Ovary (tissue), 9 donors: ENCODE results near the gene ARGFX. TPM values are rescaled to one million over a fixed set of nuclear protein-coding genes. Genes with fewer than 3 reads are reported as not detected.
"Not testable (repeated sequence)": the region's sequence is repeated elsewhere in the genome, so short reads cannot be mapped to it uniquely, and the experiment has no call there.

Experiments used
- DNase-seq, 5 donors: peaks; one replicate each; pipeline ENCODE4 v3.0.0-alpha.2; 2019 to 2020
- H3K27ac ChIP-seq, 2 donors: fragments of 200-600 bp; one replicate each; pipeline versions ENCODE4 v1.5.1 to v1.8.0; 2019 to 2022
- H3K27me3 ChIP-seq: fragments of 200-600 bp; one replicate; pipeline ENCODE4 v1.8.0; 2022
- H3K36me3 ChIP-seq: fragments of 200-600 bp; sonication (generic); one replicate; pipeline ENCODE4 v1.5.1; 2019
- H3K4me1 ChIP-seq: one replicate; pipeline ENCODE4 v1.8.1; 2013; ENCODE audit warnings: mild to moderate bottlenecking, moderate library complexity; ENCODE audit not compliant: insufficient read depth
- H3K4me3 ChIP-seq: fragments of 200-600 bp; sonication (generic); one replicate; pipeline ENCODE4 v1.5.1; 2017
- H3K9me3 ChIP-seq, 2 donors: fragments of 200-600 bp in 1 of 2; sonication (generic) in 1 of 2; one replicate each; pipeline versions ENCODE4 v1.5.1 to v1.8.1; 2013 to 2019; ENCODE audit warnings: mild to moderate bottlenecking in 1 of 2, moderate library complexity in 1 of 2
- CTCF ChIP-seq, 3 donors: fragments of 450-650 bp in 2 of 3; fragments of 200-600 bp in 1 of 3; IDR thresholded peaks; one replicate each; pipeline versions ENCODE4 v1.5.1 to v1.8.0; 2016 to 2022; ENCODE audit warnings: antibody characterized with exemption in 3 of 3, mild to moderate bottlenecking in 1 of 3
- EP300 ChIP-seq: sonication (generic); formaldehyde crosslinking; IDR thresholded peaks from one replicate; pipeline ENCODE4 v1.6.1; 2017; ENCODE audit warnings: antibody characterized with exemption
- POLR2A ChIP-seq: fragments of 450-650 bp; IDR thresholded peaks from one replicate; pipeline ENCODE4 v1.6.1; 2017; ENCODE audit warnings: antibody characterized with exemption, mild to moderate bottlenecking, moderate library complexity
- WGBS, 3 donors: extraction: QIAGEN DNeasy Blood & Tissue Kit in 1 of 3; methylation state at CpG; one replicate each; pipeline versions ENCODE4 v1.1.5 to v1.1.7; 2013 to 2017; 5-methylcytosine and 5-hydroxymethylcytosine counted together
- intact Hi-C, 4 donors: fragments of 100-400 bp; cut with DNase I; formaldehyde crosslinking; loops; one replicate each; pipeline versions ENCODE4 v1.11.0 to v1.15.1; 2022 to 2023
- polyA plus RNA-seq, 2 donors: library from polyadenylated mRNA; stranded (reverse); fragments of 200-250 nt in 1 of 2; fragments of 350-450 nt in 1 of 2; fragmentation: Illumina TruSeq in 1 of 2; extraction: RNeasy Lipid Tissue Mini Kit (QIAGEN cat#74804) in 1 of 2; gene quantifications; one replicate each; pipeline ENCODE4 v1.2.3, GENCODE V29; 2013 to 2014
- total RNA-seq, 7 donors: library from RNA; depleted of rRNA in 2 of 7; stranded (reverse); fragments of >200 nt in 2 of 7; fragmentation: NEBNext Ultra II Directional in 3 of 7; extraction: Animal tissue kit (Norgen Biotek cat#: 25700) in 3 of 7; gene quantifications; one replicate each; pipeline versions ENCODE4 v1.1.0 to v1.2.4, GENCODE V29; 2016 to 2023
- donor health status: DM: no; HTN: no; CAD: no; lungs with moderate emphysema.
- donor health status: DM: no; HTN: no; CAD: no.
- donor health status: Bipolar disorder and iron deficiency.
- donor health status: DM: yes; HTN: yes; CAD: no.
- donor health status: DM: no; HTN: no; CAD: no.
- donor health status: DM: yes; HTN: yes; CAD: no.

Gene ARGFX
- total and polyA plus RNA-seq, 9 donors: not detected

- intact Hi-C loops: no loop called here
- no peak overlapping the region for H3K27ac ChIP-seq
- 77 to 91% (median 80%) methylated on average over 2 of the region's 2 CpGs for WGBS, 3 donors
- H3K4me3 ChIP-seq: no peak overlapping the region
- no peak for DNase-seq
- no peaks in the 10 kb centered on the region for H3K9me3 ChIP-seq
- peaks cover 2% of the 10 kb centered on the region for H3K4me1 ChIP-seq
- no peak for TF ChIP-seq POLR2A
- no peak for TF ChIP-seq CTCF (IDR thresholded peaks at IDR 0.05)
- no peak for TF ChIP-seq EP300
- H3K27me3 ChIP-seq: no peaks in the 10 kb centered on the region
- H3K36me3 ChIP-seq: no peaks in the 10 kb centered on the region
Observed at GRCh38 chr3:121594850-121595249, 27.1 kb downstream of the ARGFX start.

- WGBS, 3 donors: 82 to 88% (median 86%) methylated on average over 4 of the region's 4 CpGs
- Histone ChIP-seq H3K4me1 (peaks cover 2% of the 10 kb centered on the region), H3K9me3 (no peaks in the 10 kb centered on the region), H3K27me3 (no peaks in the 10 kb centered on the region), H3K27ac (no peak overlapping the region), H3K36me3 (no peaks in the 10 kb centered on the region), H3K4me3 (no peak overlapping the region)
- no peak for TF ChIP-seq EP300
- TF ChIP-seq POLR2A: no peak
- no peak for TF ChIP-seq CTCF (IDR thresholded peaks at IDR 0.05)
- DNase-seq: no peak
- intact Hi-C loops: no loop called here
Observed at GRCh38 chr3:121595765-121596406, 28.1 kb downstream of the ARGFX start.

DNA sequence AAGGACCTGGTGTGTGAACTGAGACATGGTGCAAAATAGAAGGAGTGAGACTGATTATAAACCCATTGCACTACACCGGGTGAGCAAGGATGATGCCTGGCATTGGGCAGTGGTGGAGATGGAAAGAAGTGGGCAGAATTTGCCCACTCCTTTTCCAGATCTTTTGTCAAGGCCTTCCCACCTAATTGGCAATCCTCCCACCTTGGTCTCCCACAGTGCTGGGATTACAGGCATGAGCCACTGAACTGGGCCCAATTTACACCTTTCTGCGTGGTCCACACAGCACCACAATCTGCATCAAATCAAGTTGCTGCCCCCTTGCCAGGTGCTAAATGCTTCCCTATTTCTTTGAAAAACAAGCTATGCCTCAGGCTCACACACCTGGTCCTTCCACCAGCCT lies 30.8 kb downstream of the ARGFX start:
- no peaks in the 10 kb centered on the region for H3K36me3 ChIP-seq
- intact Hi-C loops: loop anchor here in 1 of 4 donors (2.0 kb wide), 1 partner anchor 56 kb away; no protein-coding TSS in a partner anchor

DNA sequence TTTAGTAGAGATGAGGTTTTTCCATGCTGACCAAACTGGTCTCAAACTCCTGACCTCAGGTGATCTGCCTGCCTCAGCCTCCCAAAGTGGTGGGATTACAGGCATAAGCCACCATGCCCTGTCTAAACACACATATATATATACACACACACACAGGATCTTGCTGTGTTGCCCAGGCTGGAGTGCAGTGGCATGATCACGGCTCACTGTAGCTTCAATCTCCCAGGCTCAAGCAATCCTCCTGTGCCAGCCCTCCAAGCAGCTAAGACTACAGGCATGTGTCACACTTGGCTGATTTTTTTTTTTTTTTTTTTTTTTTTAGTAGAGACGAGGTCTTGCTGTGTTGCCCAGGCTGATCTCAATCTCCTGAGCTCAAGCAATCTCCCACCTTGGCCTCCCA lies 32.2 kb downstream of the ARGFX start:
- H3K4me3 ChIP-seq, DNase-seq, H3K27ac ChIP-seq, H3K27me3 ChIP-seq, H3K36me3 ChIP-seq, H3K4me1 ChIP-seq, H3K9me3 ChIP-seq: not testable (repeated sequence)
- 84 to 96% (median 88%) methylated on average over 2 of the region's 2 CpGs for WGBS, 3 donors
- intact Hi-C loops: loop anchor here in 1 of 4 donors (2.0 kb wide), 1 partner anchor 55 kb away; no protein-coding TSS in a partner anchor

More for the DNA sequence above, 30.8 kb downstream of the ARGFX start:
- peaks cover 1% of the 10 kb centered on the region for H3K4me1 ChIP-seq
- no peak overlapping the region for H3K27ac ChIP-seq
- no peaks in the 10 kb centered on the region for H3K27me3 ChIP-seq
- 77 to 90% (median 82%) methylated on average over 2 of the region's 2 CpGs for WGBS, 3 donors
- H3K4me3 ChIP-seq: no peak overlapping the region
- H3K9me3 ChIP-seq: no peaks in the 10 kb centered on the region
- no peak for DNase-seq
- no peak for TF ChIP-seq EP300
- TF ChIP-seq CTCF (IDR thresholded peaks at IDR 0.05): no peak
- no peak for TF ChIP-seq POLR2A

DNA sequence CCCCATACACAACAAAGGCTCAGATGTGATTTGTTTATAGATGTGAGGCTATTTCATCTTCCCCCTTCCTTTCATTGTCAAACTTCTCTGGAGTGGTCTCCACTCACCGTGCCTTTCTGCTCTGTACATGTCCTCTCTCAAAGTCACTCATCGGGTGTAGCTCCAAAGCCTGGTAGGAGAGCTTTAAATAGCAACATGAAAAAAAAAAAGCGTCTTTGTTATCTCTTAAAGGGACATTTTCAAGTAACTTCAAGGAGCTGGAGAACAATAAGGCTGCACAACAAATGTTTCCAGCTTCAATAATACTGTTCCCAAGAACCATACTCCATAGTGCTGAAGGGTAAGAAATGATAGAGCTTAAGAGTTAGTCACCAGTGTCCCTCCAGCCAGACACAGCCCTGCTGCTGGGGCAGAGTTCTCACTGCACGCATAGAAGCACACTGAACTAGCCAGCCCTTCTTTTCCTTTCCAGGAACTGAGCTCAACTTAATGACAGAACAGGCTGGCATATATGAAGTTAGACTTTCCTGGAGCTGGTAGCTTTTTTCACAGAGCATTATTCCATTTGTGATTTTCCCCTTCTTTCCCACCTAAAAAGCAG lies 33.6 kb downstream of the ARGFX start:
- WGBS, 3 donors: 26 to 34% (median 28%) methylated on average over 4 of the region's 4 CpGs
- Histone ChIP-seq H3K36me3 (no peaks in the 10 kb centered on the region), H3K27me3 (no peaks in the 10 kb centered on the region), H3K9me3 (no peaks in the 10 kb centered on the region), H3K4me3 (no peak overlapping the region), H3K4me1 (peaks cover 1% of the 10 kb centered on the region), H3K27ac (no peak overlapping the region)
- intact Hi-C loops: no loop called here
- no peak for TF ChIP-seq CTCF (IDR thresholded peaks at IDR 0.05)
- no peak for TF ChIP-seq POLR2A
- no peak for TF ChIP-seq EP300
- no peak for DNase-seq
